OCI-LY7 (cell line): ENCODE data around the gene EME2. TPM values are rescaled to one million over a fixed set of nuclear protein-coding genes. Genes with fewer than 3 reads are reported as not detected.

ENCODE experiments used
- BruUV-seq: library from RNA; stranded (reverse); fragments of 400-500 nt; replicated peaks from 2 replicates; lab custom pipeline; 2021; lab: Mats Ljungman, UMichigan
- CTCF ChIA-PET: fragments of 300-600 bp; sonication (Branson Sonifier 250); formaldehyde crosslinking; loops from one replicate; lab custom pipeline; 2022; ENCODE audit warnings: antibody characterized with exemption; ENCODE audit not compliant: unreplicated experiment; lab: Charles Lee
- POLR2A ChIA-PET: fragments of 300-600 bp; sonication (Branson Sonifier 250); formaldehyde crosslinking; loops from one replicate; lab custom pipeline; 2022; ENCODE audit warnings: antibody characterized with exemption; lab: Charles Lee
- DNase-seq: peaks from one replicate; pipeline ENCODE4 v3.0.0-alpha.2; 2015; ENCODE audit warnings: low spot score
- H2AFZ ChIP-seq: fragments of 200-600 bp; sonication (generic), shearing (Covaris generic); 2 replicates; pipeline ENCODE4 v1.6.1; 2014; ENCODE audit warnings: mild to moderate bottlenecking, antibody characterized with exemption, low read length, moderate library complexity
- H3K27ac ChIP-seq: fragments of 200-600 bp; sonication (generic); 2 replicates; pipeline ENCODE4 v1.5.1; 2014; ENCODE audit warnings: mixed run types, low read depth, mild to moderate bottlenecking, moderate library complexity, low read length, inconsistent platforms; ENCODE audit not compliant: poor library complexity, severe bottlenecking
- H3K36me3 ChIP-seq: fragments of 200-600 bp; sonication (generic); 2 replicates; pipeline ENCODE4 v1.6.1; 2014; ENCODE audit warnings: mild to moderate bottlenecking, antibody characterized with exemption, low read length, moderate library complexity, mixed read lengths; ENCODE audit not compliant: insufficient read depth
- H3K4me1 ChIP-seq: fragments of 200-600 bp; sonication (generic); 2 replicates; pipeline ENCODE4 v1.5.1; 2014; ENCODE audit warnings: mild to moderate bottlenecking, low read length; ENCODE audit not compliant: insufficient read depth, poor library complexity, severe bottlenecking
- H3K4me2 ChIP-seq: fragments of 200-600 bp; sonication (generic); 2 replicates; pipeline ENCODE4 v1.6.1; 2014; ENCODE audit warnings: mild to moderate bottlenecking, low read length
- H3K4me3 ChIP-seq: fragments of 200-600 bp; sonication (generic); 2 replicates; pipeline ENCODE4 v1.5.1; 2014; ENCODE audit warnings: mild to moderate bottlenecking, low read depth, low read length; ENCODE audit not compliant: poor library complexity, severe bottlenecking
- H3K79me2 ChIP-seq: fragments of 200-600 bp; sonication (generic); 2 replicates; pipeline ENCODE4 v1.6.1; 2016; ENCODE audit warnings: low read depth, mild to moderate bottlenecking, low read length, moderate library complexity, mixed read lengths; ENCODE audit not compliant: insufficient read depth
- H3K9me2 ChIP-seq: fragments of 200-600 bp; sonication (generic); 2 replicates; pipeline ENCODE4 v1.6.1; 2016; ENCODE audit warnings: mild to moderate bottlenecking, low read length, mixed read lengths; ENCODE audit not compliant: insufficient read depth
- H3K9me3 ChIP-seq: fragments of 200-600 bp; sonication (generic); 2 replicates; pipeline ENCODE4 v1.6.1; 2014; ENCODE audit warnings: mild to moderate bottlenecking, mixed run types, low read length, mixed read lengths
- H4K20me1 ChIP-seq: fragments of 200-600 bp; sonication (generic); 2 replicates; pipeline ENCODE4 v1.6.1; 2014; ENCODE audit warnings: mild to moderate bottlenecking, antibody characterized with exemption, low read length, moderate library complexity, mixed read lengths; ENCODE audit not compliant: insufficient read depth
- CTCF ChIP-seq: fragments of 200-600 bp; sonication (generic); conservative IDR thresholded peaks from 2 replicates; pipeline ENCODE4 v1.5.1; 2014; ENCODE audit warnings: mild to moderate bottlenecking, antibody characterized with exemption, low read length, moderate library complexity, mixed read lengths
- EZH2phosphoT487 ChIP-seq: fragments of 200-600 bp; sonication (generic); IDR thresholded peaks from 2 replicates; pipeline ENCODE4 v1.6.1; 2018; ENCODE audit warnings: low read depth, borderline replicate concordance, mild to moderate bottlenecking, mixed run types, antibody characterized with exemption, low read length, moderate library complexity, mixed read lengths
- intact Hi-C: fragments of 100-400 bp; cut with micrococcal nuclease; formaldehyde crosslinking; loops from one replicate; pipeline ENCODE4 v1.10.0; 2022; ENCODE audit not compliant: unreplicated experiment
- total RNA-seq, 2 experiments: library from RNA; depleted of rRNA in 1 of 2; stranded (reverse); fragments of >200 nt in 1 of 2; shearing (Covaris generic) in 1 of 2; gene quantifications; 2 replicates each; pipeline ENCODE4 v1.2.3, GENCODE V29; 2014 to 2022

EME2 gene
- total RNA-seq, 2 experiments from 2014 or later, result 23.8 to 48.5 TPM

- TF ChIP-seq CTCF, result no peak; the same call in 1 of the 2 replicates
- no peak for TF ChIP-seq EZH2phosphoT487
- peaks cover 23% of the 10 kb centered on the region for H3K4me1 ChIP-seq
- no peaks in the 10 kb centered on the region for H4K20me1 ChIP-seq
- no peaks in the 10 kb centered on the region for H3K9me3 ChIP-seq
- ChIA-PET CTCF (no interaction called here), POLR2A (no interaction called here)
- no peaks in the 10 kb centered on the region for H3K9me2 ChIP-seq
- no peak overlapping the region for H2AFZ ChIP-seq
- no TSS peak for BruUV-seq
- H3K79me2 ChIP-seq, result peaks cover 26% of the 10 kb centered on the region; the same call in 1 of the 2 replicates
- H3K27ac ChIP-seq, result peak overlapping the region; percentile 89
- intact Hi-C loops, result loop anchor here (1.0 to 5.0 kb wide), 4 partner anchors 8 to 162 kb away; partner anchors contain the start of genes CRAMP1, IFT140, JPT2 and MAPK8IP3
- peaks cover 66% of the 10 kb centered on the region for H3K36me3 ChIP-seq
- H3K4me3 ChIP-seq, result peak overlapping the region; percentile 98
- DNase-seq, result peak; percentile 50
- H3K4me2 ChIP-seq, result peak overlapping the region; percentile 100
These were observed 1.3 kb downstream of the EME2 start for GRCh38 chr16:1773703-1774447.

GRCh38 chr16:1774448-1774780, 1.8 kb downstream of the EME2 start:
- Histone ChIP-seq H3K9me2 (no peaks in the 10 kb centered on the region), H3K4me1 (peaks cover 23% of the 10 kb centered on the region), H3K79me2 (peaks cover 26% of the 10 kb centered on the region; the same call in 1 of the 2 replicates), H4K20me1 (no peaks in the 10 kb centered on the region), H2AFZ (no peak overlapping the region), H3K36me3 (peaks cover 67% of the 10 kb centered on the region), H3K9me3 (no peaks in the 10 kb centered on the region), H3K4me3 (peak overlapping the region; percentile 98), H3K27ac (no peak overlapping the region), H3K4me2 (peak overlapping the region; percentile 100)
- no peak for DNase-seq
- no peak for TF ChIP-seq CTCF
- no peak for TF ChIP-seq EZH2phosphoT487
- POLR2A ChIA-PET, result no interaction called here
- CTCF ChIA-PET, result no interaction called here
- no TSS peak for BruUV-seq
- intact Hi-C loops, result loop anchor here (5.0 kb wide), 1 partner anchor 162 kb away; the partner anchor contains the start of genes CRAMP1 and IFT140
